NCI-H748 treated with DMSO at 0.1 percent for 48 hours (cell line): Measurements from ENCODE around the gene CCBE1.

Source experiments
- DNase-seq: peaks from one replicate; lab custom pipeline; 2025; lab: John Stamatoyannopoulos, UW

CCBE1 gene

GRCh38 chr18:59454909-59455727, 242.1 kb downstream of the CCBE1 start:
- no peak for DNase-seq

GRCh38 chr18:59453468-59453961, 243.7 kb downstream of the CCBE1 start:
- DNase-seq: no peak

- no peak for DNase-seq
Measured at GRCh38 chr18:59451963-59452362, 245.3 kb downstream of the CCBE1 start.

- DNase-seq: no peak
Measured at GRCh38 chr18:59451073-59451472, 246.2 kb downstream of the CCBE1 start.

GRCh38 chr18:59448546-59448945, 248.7 kb downstream of the CCBE1 start:
- no peak for DNase-seq

GRCh38 chr18:59446012-59446411, 251.2 kb downstream of the CCBE1 start:
- no peak for DNase-seq

GRCh38 chr18:59437851-59438569, 259.2 kb downstream of the CCBE1 start:
- DNase-seq: no peak

GRCh38 chr18:59432803-59433597, 264.2 kb downstream of the CCBE1 start:
- no peak for DNase-seq

- DNase-seq: no peak
Measured at GRCh38 chr18:59431131-59431530, 266.1 kb downstream of the CCBE1 start.

- no peak for DNase-seq
Measured at GRCh38 chr18:59429608-59430007, 267.6 kb downstream of the CCBE1 start.

GRCh38 chr18:59428018-59428417, 269.2 kb downstream of the CCBE1 start:
- no peak for DNase-seq

GRCh38 chr18:59426855-59427254, 270.4 kb downstream of the CCBE1 start:
- peak; percentile 77 for DNase-seq

GRCh38 chr18:59423259-59423658, 274.0 kb downstream of the CCBE1 start:
- DNase-seq: no peak

GRCh38 chr18:59420244-59420643, 277.0 kb downstream of the CCBE1 start:
- DNase-seq: no peak

GRCh38 chr18:59419386-59419785, 277.8 kb downstream of the CCBE1 start:
- peak; percentile 92 for DNase-seq

GRCh38 chr18:59416818-59417217, 280.4 kb downstream of the CCBE1 start:
- DNase-seq: no peak

GRCh38 chr18:59414111-59414653, 283.0 kb downstream of the CCBE1 start:
- DNase-seq: no peak

- DNase-seq: peak; percentile 97
Measured at GRCh38 chr18:59402432-59403090, 294.7 kb downstream of the CCBE1 start.

GRCh38 chr18:59400407-59400806, 296.8 kb downstream of the CCBE1 start:
- no peak for DNase-seq

GRCh38 chr18:59395226-59396175, 301.7 kb downstream of the CCBE1 start:
- DNase-seq: no peak
